ENCODE measurements around the gene IL21R.
"Not testable (repeated sequence)": the region's sequence is repeated elsewhere in the genome, so short reads cannot be mapped to it uniquely, and the experiment has no call there.

The IL21R gene

DNA sequence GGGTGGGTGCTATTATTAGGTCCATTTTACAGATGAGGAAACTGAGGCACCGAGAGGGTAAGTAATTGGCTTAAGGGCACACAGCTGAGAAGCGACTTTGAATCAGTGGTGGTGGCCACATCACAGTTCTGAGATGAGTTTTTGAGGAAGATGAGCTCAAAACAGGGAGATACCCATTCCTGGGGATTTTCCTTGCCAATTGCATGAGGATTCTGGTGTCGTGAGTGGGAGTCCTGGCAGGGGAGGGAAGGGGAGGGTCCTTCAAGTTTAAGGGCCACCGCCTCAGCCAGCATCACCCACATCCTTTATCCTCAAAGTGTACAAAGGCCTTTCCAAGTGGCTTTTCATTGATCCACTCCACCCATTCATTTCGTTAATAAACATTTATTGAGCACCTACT lies 45.3 kb downstream of the IL21R start:
- DNase-seq: no peak

- peak; percentile 74 for DNase-seq
Measured at GRCh38 chr16:27448532-27449433, 46.8 kb downstream of the IL21R start.

- no peak for DNase-seq
Measured at GRCh38 chr16:27449434-27450195, 47.6 kb downstream of the IL21R start.

DNA sequence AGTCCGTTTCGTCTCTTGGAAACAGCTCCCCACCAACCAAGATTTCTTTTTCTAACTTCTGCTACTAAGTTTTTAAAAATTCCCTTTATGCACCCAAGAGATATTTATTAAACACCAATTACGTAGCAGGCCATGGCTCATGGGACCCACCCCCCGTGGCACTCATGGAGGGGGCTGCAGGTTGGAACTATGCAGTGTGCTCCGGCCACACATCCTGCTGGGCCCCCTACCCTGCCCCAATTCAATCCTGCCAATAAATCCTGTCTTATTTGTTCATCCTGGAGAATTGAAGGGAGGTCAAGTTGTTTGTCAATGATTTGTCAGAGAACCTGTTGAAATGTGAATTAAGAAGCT lies 48.2 kb downstream of the IL21R start:
- no peak for DNase-seq

GRCh38 chr16:27452569-27453493 lies 50.9 kb downstream of the IL21R start:
- no peak for DNase-seq

DNA sequence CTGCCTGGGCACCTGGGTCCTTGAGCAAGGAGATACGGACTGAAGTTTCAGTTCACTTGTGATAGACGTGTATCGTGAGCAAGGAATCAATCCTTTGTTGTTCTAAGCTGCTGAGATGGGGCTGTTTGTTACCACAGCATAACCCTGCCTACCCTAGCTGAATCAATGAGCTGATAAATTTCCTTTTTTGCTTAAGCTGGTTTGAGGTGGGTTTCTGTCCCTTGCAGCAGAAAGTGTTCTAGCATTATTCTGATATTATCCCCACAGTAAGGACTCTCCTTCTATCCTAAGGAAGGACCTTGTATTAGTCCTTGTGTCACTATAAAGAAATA lies 51.5 kb downstream of the IL21R start:
- DNase-seq: no peak

- no peak for DNase-seq
Measured at GRCh38 chr16:27455700-27456099, 53.7 kb downstream of the IL21R start.

DNA sequence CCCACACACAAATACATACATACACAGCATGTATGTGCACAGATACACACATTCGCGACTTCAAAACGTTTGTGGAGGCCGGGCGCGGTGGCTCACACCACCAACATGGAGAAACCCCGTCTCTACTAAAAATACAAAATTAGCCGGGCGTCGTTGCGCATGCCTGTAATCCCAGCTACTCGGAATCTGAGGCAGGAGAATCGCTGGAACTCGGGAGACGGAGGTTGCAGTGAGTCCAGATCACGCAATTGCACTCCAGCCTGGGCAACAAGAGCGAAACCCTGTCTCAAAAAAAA lies 55.6 kb downstream of the IL21R start:
- not testable (repeated sequence) for DNase-seq

- DNase-seq: peak; percentile 56
Measured at GRCh38 chr16:27458258-27458657, 56.3 kb downstream of the IL21R start.

DNA sequence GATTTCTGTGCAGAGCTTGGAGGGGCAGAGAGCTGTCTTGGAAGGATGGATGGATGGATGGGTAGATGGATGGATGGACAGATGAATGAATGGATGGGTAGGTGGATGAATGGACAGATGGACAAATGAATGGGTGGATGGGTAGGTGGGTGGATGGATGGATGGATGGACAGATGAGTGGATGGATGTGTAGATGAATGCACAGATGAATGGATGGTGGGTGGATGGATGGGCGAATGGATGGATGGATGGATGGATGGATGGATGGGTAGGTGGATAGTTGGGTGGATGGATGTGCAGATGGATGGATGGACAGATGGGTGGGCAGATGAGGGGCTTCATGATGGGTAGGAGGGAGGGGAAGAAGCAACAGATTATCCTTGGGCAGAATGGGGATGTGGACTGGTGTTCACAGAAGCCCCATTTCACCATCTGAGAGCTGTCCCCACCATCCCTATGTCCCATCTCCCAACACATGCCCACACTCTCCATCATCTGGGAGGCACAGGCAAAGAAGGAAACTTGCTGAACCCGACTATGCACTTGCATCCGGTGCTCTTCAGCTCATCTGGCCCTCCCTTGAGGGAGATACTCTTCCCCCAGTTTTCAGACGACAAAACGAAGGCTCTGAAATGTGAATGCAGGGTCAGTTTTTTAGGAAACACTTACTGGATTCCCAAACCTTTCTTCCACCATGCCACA lies 57.2 kb downstream of the IL21R start:
- DNase-seq: no peak

GRCh38 chr16:27460213-27460612 lies 58.2 kb downstream of the IL21R start:
- DNase-seq: no peak

GRCh38 chr16:27460663-27461482 lies 58.9 kb downstream of the IL21R start:
- DNase-seq: no peak

DNA sequence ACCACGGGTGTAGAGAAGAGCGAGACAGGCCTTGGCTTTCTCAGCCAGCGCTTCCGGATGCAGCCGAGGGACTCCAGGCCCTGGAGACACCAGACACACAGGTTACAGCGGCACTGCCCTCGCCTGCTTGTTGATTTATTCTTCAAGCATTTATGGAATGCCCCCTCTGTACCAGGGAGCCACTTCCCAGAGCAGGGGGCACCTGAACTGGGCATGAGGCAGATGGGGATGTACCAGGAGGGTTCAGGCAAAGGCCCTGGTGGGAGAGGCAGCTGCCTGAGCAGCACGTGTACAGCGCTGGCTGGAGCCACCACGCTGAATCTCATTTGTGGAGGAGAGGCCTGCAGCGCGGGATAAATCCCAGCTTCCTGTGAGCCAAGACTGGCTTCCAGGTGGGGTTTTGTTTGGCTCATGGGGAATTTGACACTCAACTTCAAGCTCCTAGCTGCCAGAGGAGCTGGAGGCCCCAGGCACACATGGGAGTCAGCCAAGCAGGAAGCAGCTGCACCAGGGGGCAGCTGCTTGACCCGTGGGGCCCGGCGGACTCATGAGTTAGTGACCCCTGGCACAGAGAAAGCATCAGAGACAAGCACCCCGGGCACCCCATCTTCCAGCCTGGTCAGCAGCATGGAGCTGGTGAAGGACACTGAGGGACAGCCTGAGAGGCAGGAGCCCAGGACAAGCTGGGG lies 59.7 kb downstream of the IL21R start:
- DNase-seq: no peak

GRCh38 chr16:27462200-27462845 lies 60.3 kb downstream of the IL21R start:
- no peak for DNase-seq

- DNase-seq: no peak
Measured at GRCh38 chr16:27462846-27463682, 61.1 kb downstream of the IL21R start.

DNA sequence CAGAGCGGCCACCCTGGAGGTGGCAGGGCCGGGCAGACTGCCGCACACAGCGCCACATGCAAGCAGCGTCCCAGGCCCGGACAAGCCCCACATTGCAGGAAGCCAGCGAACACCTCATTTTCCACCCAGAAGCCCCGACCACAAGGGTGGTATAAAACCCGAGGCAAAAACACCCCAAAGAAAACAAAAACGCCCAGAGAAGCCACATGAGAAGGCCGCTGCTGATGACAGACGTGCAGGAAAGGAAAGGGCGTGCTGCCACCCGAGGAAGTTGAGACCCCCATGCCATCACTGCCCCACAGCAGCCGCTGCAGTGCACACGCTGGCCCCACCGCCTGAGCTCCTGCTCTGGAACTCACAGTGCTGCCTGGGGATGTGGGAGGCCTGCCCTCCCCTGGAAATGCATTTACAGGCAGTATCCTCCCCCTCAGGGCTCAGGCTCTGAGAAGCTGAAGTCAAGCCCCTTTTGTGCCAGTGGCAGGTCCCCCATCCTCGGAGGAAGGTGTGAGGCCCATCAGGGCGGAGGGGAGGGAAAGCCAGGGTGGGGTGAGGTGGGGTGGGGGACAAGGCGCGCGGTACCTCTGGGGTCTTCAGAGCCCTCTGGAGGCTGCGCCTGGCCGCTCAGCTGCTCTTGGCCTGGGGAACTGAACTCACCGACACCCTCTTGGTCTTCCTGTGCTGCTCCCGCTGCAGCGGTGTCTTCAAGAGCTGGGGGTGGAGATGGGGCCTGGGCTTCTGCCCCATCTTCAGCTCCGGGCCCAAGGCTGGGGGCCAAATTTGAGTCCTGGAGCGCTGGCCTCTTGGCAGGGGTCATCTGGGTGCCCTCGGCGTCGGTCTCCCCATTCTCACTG lies 62.0 kb downstream of the IL21R start:
- DNase-seq: no peak

DNA sequence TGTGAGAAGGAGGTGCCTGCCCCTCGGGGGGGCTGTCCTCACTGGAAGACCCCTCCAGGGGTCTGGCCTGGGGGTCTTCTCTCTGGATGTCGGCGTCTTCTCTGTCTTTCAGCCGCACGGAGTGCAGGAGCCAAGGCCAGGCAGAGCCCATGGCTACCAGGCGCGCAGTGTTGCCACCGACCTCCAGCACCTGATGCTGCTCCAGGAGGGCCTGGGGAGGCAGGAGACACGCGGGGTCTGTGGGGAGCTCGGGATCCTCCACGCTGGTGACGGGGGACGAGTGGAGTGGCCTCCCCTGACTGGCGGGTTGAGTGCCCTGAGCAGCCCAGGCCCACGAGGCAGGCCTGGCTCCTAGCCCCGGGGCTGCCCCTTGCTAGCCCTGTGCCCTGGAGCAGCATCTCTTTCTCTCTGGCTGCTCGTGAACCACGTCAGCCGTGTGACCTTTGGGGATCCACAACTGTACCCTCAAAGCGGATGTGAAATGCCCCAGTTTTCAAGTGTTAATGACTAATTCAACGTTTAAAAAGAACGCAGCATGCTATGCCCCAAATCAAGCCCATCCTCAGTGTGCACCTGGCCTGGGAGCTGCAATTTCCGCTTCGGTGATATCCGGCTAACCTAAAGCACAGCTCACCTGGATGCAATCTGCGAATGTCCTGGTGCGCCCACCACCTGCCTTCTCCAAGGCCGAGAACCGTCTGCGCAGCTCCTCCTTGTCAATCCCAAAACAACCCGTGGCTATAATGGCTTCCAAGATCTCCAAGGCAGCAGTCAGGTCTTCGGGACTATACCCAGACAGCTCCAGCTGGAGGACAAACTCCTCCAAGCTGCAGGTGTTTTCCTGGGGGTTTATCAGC lies 62.9 kb downstream of the IL21R start:
- no peak for DNase-seq

DNA sequence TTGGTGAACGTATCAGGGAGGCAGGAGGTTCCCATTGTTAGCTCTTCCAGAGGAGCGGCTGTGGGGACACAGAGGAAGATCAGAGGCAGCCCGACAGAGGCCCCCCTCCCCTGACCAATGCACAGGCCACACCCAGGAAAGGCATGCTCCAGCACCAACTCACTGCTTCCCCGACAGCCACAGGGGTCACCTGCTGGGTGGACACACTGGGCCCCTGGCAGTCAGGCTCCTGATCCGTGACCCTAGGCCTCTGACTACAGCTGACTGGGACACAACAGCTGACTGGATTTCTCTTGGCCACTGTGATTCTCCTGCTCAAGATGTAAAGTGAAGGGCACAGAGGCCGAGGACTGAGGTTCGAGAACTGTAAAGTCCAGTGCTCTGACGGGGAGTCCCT lies 63.5 kb downstream of the IL21R start:
- DNase-seq: no peak

Measured in NCI-H2171 treated with DMSO at 0.1 percent for 48 hours (cell line).